Measurements from ENCODE around the gene CNPY1.

CNPY1 gene

GRCh38 chr7:155466142-155466813, 80.1 kb downstream of the CNPY1 start:
- Histone ChIP-seq H2AFZ (ENCODE audit: low read depth, low read length) (no peak overlapping the region), H3K79me2 (ENCODE audit: insufficient read depth, low read length) (no peaks in the 10 kb centered on the region), H3K36me3 (ENCODE audit: insufficient read depth, low read length) (no peaks in the 10 kb centered on the region), H3K9ac (ENCODE audit: low read depth, low read length) (no peak overlapping the region), H3K27me3 (ENCODE audit: insufficient read depth, low read length, poor library complexity) (peaks cover 21% of the 10 kb centered on the region), H3K27ac (ENCODE audit: low read length) (no peak overlapping the region), H4K20me1 (ENCODE audit: insufficient read depth, low read length) (no peaks in the 10 kb centered on the region), H3K4me3 (ENCODE audit: low read depth in 1 of 2, low read length in 2 of 2) (no peak overlapping the region), H3K9me3 (ENCODE audit: insufficient read depth, low read length, severe bottlenecking) (no peaks in the 10 kb centered on the region), H3K4me1 (ENCODE audit: insufficient read depth, low read length) (no peaks in the 10 kb centered on the region), H3K4me2 (ENCODE audit: insufficient read depth, low read length) (no peak overlapping the region)
- TF ChIP-seq EZH2 (IDR thresholded peaks at IDR 0.05; ENCODE audit: borderline replicate concordance, low read depth, low read length, severe bottlenecking) (no peak), CTCF (IDR thresholded peaks at IDR 0.05; ENCODE audit: borderline replicate concordance, extremely low read depth, low read length, poor library complexity, severe bottlenecking) (no peak)
- no peak for ATAC-seq (ENCODE audit: insufficient read depth, low read depth)
- DNase-seq: no peak

- H3K4me2 ChIP-seq (ENCODE audit: insufficient read depth, low read length): no peak overlapping the region
- H3K4me1 ChIP-seq (ENCODE audit: insufficient read depth, low read length): no peaks in the 10 kb centered on the region
- H3K27me3 ChIP-seq (ENCODE audit: insufficient read depth, low read length, poor library complexity): peaks cover 20% of the 10 kb centered on the region
- no peaks in the 10 kb centered on the region for H3K36me3 ChIP-seq (ENCODE audit: insufficient read depth, low read length)
- H3K27ac ChIP-seq (ENCODE audit: low read length): no peak overlapping the region
- ATAC-seq (ENCODE audit: insufficient read depth, low read depth) (no peak), DNase-seq (no peak)
- no peak overlapping the region for H3K4me3 ChIP-seq (ENCODE audit: low read depth in 1 of 2, low read length in 2 of 2)
- no peak overlapping the region for H3K9ac ChIP-seq (ENCODE audit: low read depth, low read length)
- H3K9me3 ChIP-seq (ENCODE audit: insufficient read depth, low read length, severe bottlenecking): no peaks in the 10 kb centered on the region
- H4K20me1 ChIP-seq (ENCODE audit: insufficient read depth, low read length): no peaks in the 10 kb centered on the region
- no peak for TF ChIP-seq CTCF (IDR thresholded peaks at IDR 0.05; ENCODE audit: borderline replicate concordance, extremely low read depth, low read length, poor library complexity, severe bottlenecking)
- TF ChIP-seq EZH2 (IDR thresholded peaks at IDR 0.05; ENCODE audit: borderline replicate concordance, low read depth, low read length, severe bottlenecking): no peak
- no peaks in the 10 kb centered on the region for H3K79me2 ChIP-seq (ENCODE audit: insufficient read depth, low read length)
- no peak overlapping the region for H2AFZ ChIP-seq (ENCODE audit: low read depth, low read length)
Measured at GRCh38 chr7:155465761-155466141, 80.6 kb downstream of the CNPY1 start.

GRCh38 chr7:155464948-155465739, 81.2 kb downstream of the CNPY1 start:
- Histone ChIP-seq H3K27me3 (ENCODE audit: insufficient read depth, low read length, poor library complexity) (peaks cover 15% of the 10 kb centered on the region), H4K20me1 (ENCODE audit: insufficient read depth, low read length) (no peaks in the 10 kb centered on the region), H3K27ac (ENCODE audit: low read length) (no peak overlapping the region)

More at GRCh38 chr7:155464948-155465739, 81.2 kb downstream of the CNPY1 start:
- no peaks in the 10 kb centered on the region for H3K9me3 ChIP-seq (ENCODE audit: insufficient read depth, low read length, severe bottlenecking)
- TF ChIP-seq CTCF (IDR thresholded peaks at IDR 0.05; ENCODE audit: borderline replicate concordance, extremely low read depth, low read length, poor library complexity, severe bottlenecking) (no peak), EZH2 (IDR thresholded peaks at IDR 0.05; ENCODE audit: borderline replicate concordance, low read depth, low read length, severe bottlenecking) (no peak)
- no peaks in the 10 kb centered on the region for H3K4me1 ChIP-seq (ENCODE audit: insufficient read depth, low read length)
- DNase-seq (no peak), ATAC-seq (ENCODE audit: insufficient read depth, low read depth) (no peak)
- H2AFZ ChIP-seq (ENCODE audit: low read depth, low read length): no peak overlapping the region
- H3K4me3 ChIP-seq (ENCODE audit: low read depth in 1 of 2, low read length in 2 of 2): no peak overlapping the region
- H3K9ac ChIP-seq (ENCODE audit: low read depth, low read length): no peak overlapping the region
- H3K36me3 ChIP-seq (ENCODE audit: insufficient read depth, low read length): no peaks in the 10 kb centered on the region
- no peaks in the 10 kb centered on the region for H3K79me2 ChIP-seq (ENCODE audit: insufficient read depth, low read length)
- no peak overlapping the region for H3K4me2 ChIP-seq (ENCODE audit: insufficient read depth, low read length)

Data from DND-41 (cell line).